H9 (cell line): ENCODE measurements around the gene CDK12. TPM values are rescaled to one million over a fixed set of nuclear protein-coding genes. Genes with fewer than 3 reads are reported as not detected.

Experiments
- DNase-seq: peaks from one replicate; pipeline ENCODE4 v3.0.0-alpha.2; 2017
- H2AFZ ChIP-seq: one replicate; pipeline ENCODE4 v1.6.1; 2013; ENCODE audit warnings: mild to moderate bottlenecking, low read length, control low read depth, moderate library complexity
- H2AK5ac ChIP-seq: 2 replicates; pipeline ENCODE4 v1.6.1; 2013; ENCODE audit warnings: low read length, control low read depth, mixed read lengths; ENCODE audit not compliant: insufficient read length
- H2BK120ac ChIP-seq: one replicate; pipeline ENCODE4 v1.6.1; 2013; ENCODE audit warnings: low read depth, mild to moderate bottlenecking, low read length, control low read depth, inconsistent platforms; ENCODE audit not compliant: poor library complexity, severe bottlenecking
- H2BK12ac ChIP-seq: 2 replicates; pipeline ENCODE4 v1.6.1; 2013; ENCODE audit warnings: low read length, control low read depth, mixed read lengths, low read depth; ENCODE audit not compliant: insufficient read length
- H2BK15ac ChIP-seq: 2 replicates; pipeline ENCODE4 v1.6.1; 2013; ENCODE audit warnings: low read depth, low read length, control low read depth
- H2BK20ac ChIP-seq: one replicate; pipeline ENCODE4 v1.6.1; 2013; ENCODE audit warnings: low read depth, mild to moderate bottlenecking, low read length, control low read depth, inconsistent platforms; ENCODE audit not compliant: poor library complexity, severe bottlenecking
- H2BK5ac ChIP-seq: 2 replicates; pipeline ENCODE4 v1.6.1; 2013; ENCODE audit warnings: low read length, control low read depth, mixed read lengths; ENCODE audit not compliant: insufficient read length
- H3K14ac ChIP-seq: 2 replicates; pipeline ENCODE4 v1.6.1; 2013; ENCODE audit warnings: low read length, control low read depth; ENCODE audit not compliant: insufficient read depth
- H3K18ac ChIP-seq: 2 replicates; pipeline ENCODE4 v1.6.1; 2013; ENCODE audit warnings: low read depth, mild to moderate bottlenecking, mixed read lengths, low read length, control low read depth; ENCODE audit not compliant: insufficient read length
- H3K23ac ChIP-seq: 2 replicates; pipeline ENCODE4 v1.6.1; 2013; ENCODE audit warnings: low read length, control low read depth, mixed read lengths, low read depth; ENCODE audit not compliant: insufficient read length
- H3K23me2 ChIP-seq: 2 replicates; pipeline ENCODE4 v1.6.1; 2013; ENCODE audit warnings: low read depth, mild to moderate bottlenecking, mixed read lengths, low read length, control low read depth; ENCODE audit not compliant: insufficient read length, poor library complexity, severe bottlenecking
- H3K27ac ChIP-seq: 2 replicates; pipeline ENCODE4 v1.5.1; 2013; ENCODE audit warnings: low read length, control low read depth, mixed read lengths, low read depth; ENCODE audit not compliant: insufficient read length
- H3K27me3 ChIP-seq: 2 replicates; pipeline ENCODE4 v1.6.1; 2013; ENCODE audit warnings: low read length, control low read depth, inconsistent platforms; ENCODE audit not compliant: insufficient read depth
- H3K4ac ChIP-seq: 2 replicates; pipeline ENCODE4 v1.6.1; 2013; ENCODE audit warnings: low read depth, mild to moderate bottlenecking, control low read depth, inconsistent platforms, low read length, moderate library complexity
- H3K4me1 ChIP-seq: 2 replicates; pipeline ENCODE4 v1.6.1; 2013; ENCODE audit warnings: low read length, control low read depth, inconsistent platforms; ENCODE audit not compliant: insufficient read depth
- H3K4me2 ChIP-seq: 2 replicates; pipeline ENCODE4 v1.6.1; 2013; ENCODE audit warnings: low read length, control low read depth, mixed read lengths; ENCODE audit not compliant: insufficient read length, insufficient read depth
- H3K56ac ChIP-seq: 2 replicates; pipeline ENCODE4 v1.6.1; 2013; ENCODE audit warnings: low read depth, mild to moderate bottlenecking, mixed read lengths, low read length, control low read depth; ENCODE audit not compliant: insufficient read length
- H3K79me1 ChIP-seq: 2 replicates; pipeline ENCODE4 v1.6.1; 2013; ENCODE audit warnings: low read depth, mild to moderate bottlenecking, moderate library complexity, low read length, control low read depth, inconsistent platforms; ENCODE audit not compliant: insufficient read depth, poor library complexity, severe bottlenecking
- H3K79me2 ChIP-seq: 2 replicates; pipeline ENCODE4 v1.6.1; 2013; ENCODE audit warnings: low read length, control low read depth, inconsistent platforms; ENCODE audit not compliant: insufficient read depth
- H3K9ac ChIP-seq: 2 replicates; pipeline ENCODE4 v1.6.1; 2013; ENCODE audit warnings: low read length, control low read depth, mixed read lengths; ENCODE audit not compliant: insufficient read length; ENCODE audit errors: extremely low read depth
- H3K9me3 ChIP-seq: one replicate; pipeline ENCODE4 v1.6.1; 2013; ENCODE audit warnings: low read depth, low read length, inconsistent platforms; ENCODE audit not compliant: control insufficient read depth
- H3T11ph ChIP-seq: one replicate; pipeline ENCODE4 v1.6.1; 2013; ENCODE audit warnings: mild to moderate bottlenecking, low read length, control low read depth, inconsistent platforms
- H4K20me1 ChIP-seq: one replicate; pipeline ENCODE4 v1.6.1; 2013; ENCODE audit not compliant: control insufficient read depth, insufficient read length, insufficient read depth
- H4K5ac ChIP-seq: 2 replicates; pipeline ENCODE4 v1.6.1; 2013; ENCODE audit warnings: low read depth, mild to moderate bottlenecking, mixed read lengths, low read length, control low read depth; ENCODE audit not compliant: insufficient read length
- H4K8ac ChIP-seq: replicated peaks from 2 replicates; pipeline ENCODE4 v1.6.1; 2013; ENCODE audit warnings: low read length, control low read depth, mixed read lengths, low read depth; ENCODE audit not compliant: insufficient read length
- H4K91ac ChIP-seq: 2 replicates; pipeline ENCODE4 v1.6.1; 2013; ENCODE audit warnings: low read depth, mild to moderate bottlenecking, moderate library complexity, mixed read lengths, low read length, control low read depth; ENCODE audit not compliant: insufficient read length
- H3K27ac Mint-ChIP-seq, 3 experiments: 2 replicates in 2 of 3; 3 replicates in 1 of 3; pipeline ENCODE4 v1.8.0; 2020 to 2021; ENCODE audit warnings: mixed read lengths in 3 of 3, mild to moderate bottlenecking in 1 of 3, moderate library complexity in 1 of 3
- H3K27me3 Mint-ChIP-seq: 2 replicates; pipeline ENCODE4 v1.8.0; 2021; ENCODE audit warnings: low read depth, mild to moderate bottlenecking, moderate library complexity, mixed read lengths
- H3K36me3 Mint-ChIP-seq, 3 experiments: 2 replicates in 2 of 3; 3 replicates in 1 of 3; pipeline ENCODE4 v1.8.0; 2020 to 2021; ENCODE audit warnings: low read depth in 3 of 3, mixed read lengths in 3 of 3; ENCODE audit not compliant: insufficient read depth in 1 of 3
- H3K4me1 Mint-ChIP-seq, 2 experiments: 2 replicates each; pipeline ENCODE4 v1.8.0; 2020; ENCODE audit warnings: mixed read lengths in 2 of 2
- H3K4me3 Mint-ChIP-seq, 2 experiments: 2 replicates in 1 of 2; 3 replicates in 1 of 2; pipeline ENCODE4 v1.8.0; 2020 to 2021; ENCODE audit warnings: mild to moderate bottlenecking in 2 of 2, mixed read lengths in 2 of 2, moderate library complexity in 1 of 2
- H3K9me3 Mint-ChIP-seq, 2 experiments: 2 replicates in 1 of 2; 3 replicates in 1 of 2; pipeline ENCODE4 v1.8.0; 2020; ENCODE audit warnings: mild to moderate bottlenecking in 2 of 2, mixed read lengths in 2 of 2, moderate library complexity in 1 of 2
- WGBS: extraction: QIAGEN DNeasy Blood & Tissue Kit; methylation state at CpG from one replicate; pipeline ENCODE4 v1.1.7; 2013; ENCODE audit warnings: missing lambda C conversion rate, low lambda C conversion rate, mixed read lengths; ENCODE audit not compliant: insufficient read length; ENCODE audit errors: extremely low coverage; 5-methylcytosine and 5-hydroxymethylcytosine counted together
- total RNA-seq: library from RNA; stranded (reverse); gene quantifications from 2 replicates; pipeline ENCODE4 v1.2.1, GENCODE V29; 2021
- TF ChIP-seq, protein P1 (sequence below): fragments of 200-600 bp; sonication (generic); conservative IDR thresholded peaks from 3 replicates; pipeline ENCODE4 v1.8.0; 2021; ENCODE audit warnings: antibody characterized with exemption, mild to moderate bottlenecking

CDK12 gene
- total RNA-seq, 1 experiment from 2014 or later, result 87.6 TPM

GRCh38 chr17:39533891-39534290 is 72.6 kb downstream of the CDK12 start:
- Histone ChIP-seq H3K18ac (no peak overlapping the region), H3K9ac (no peak overlapping the region), H4K91ac (no peak overlapping the region), H2BK12ac (no peak overlapping the region), H3K23me2 (no peaks in the 10 kb centered on the region), H2BK15ac (no peak overlapping the region), H3K14ac (no peak overlapping the region), H3K9me3 (no peaks in the 10 kb centered on the region), H3K56ac (no peak overlapping the region), H2AK5ac (no peak overlapping the region), H2AFZ (no peak overlapping the region), H3K23ac (no peak overlapping the region), H2BK5ac (no peak overlapping the region), H2BK20ac (no peak overlapping the region), H3T11ph (no peak overlapping the region), H3K27me3 (no peaks in the 10 kb centered on the region), H3K4me2 (no peak overlapping the region), H3K4ac (no peak overlapping the region), H4K8ac (no peak overlapping the region), H4K5ac (no peak overlapping the region), H3K4me1 (no peaks in the 10 kb centered on the region), H3K27ac (no peak overlapping the region), H3K79me2 (no peaks in the 10 kb centered on the region; the same call in 1 of the 2 replicates), H3K79me1 (no peaks in the 10 kb centered on the region), H2BK120ac (no peak overlapping the region), H4K20me1 (no peaks in the 10 kb centered on the region)
- no CpG with 5 or more reads among the region's 4 CpGs for WGBS
- TF ChIP-seq, protein P1, sequence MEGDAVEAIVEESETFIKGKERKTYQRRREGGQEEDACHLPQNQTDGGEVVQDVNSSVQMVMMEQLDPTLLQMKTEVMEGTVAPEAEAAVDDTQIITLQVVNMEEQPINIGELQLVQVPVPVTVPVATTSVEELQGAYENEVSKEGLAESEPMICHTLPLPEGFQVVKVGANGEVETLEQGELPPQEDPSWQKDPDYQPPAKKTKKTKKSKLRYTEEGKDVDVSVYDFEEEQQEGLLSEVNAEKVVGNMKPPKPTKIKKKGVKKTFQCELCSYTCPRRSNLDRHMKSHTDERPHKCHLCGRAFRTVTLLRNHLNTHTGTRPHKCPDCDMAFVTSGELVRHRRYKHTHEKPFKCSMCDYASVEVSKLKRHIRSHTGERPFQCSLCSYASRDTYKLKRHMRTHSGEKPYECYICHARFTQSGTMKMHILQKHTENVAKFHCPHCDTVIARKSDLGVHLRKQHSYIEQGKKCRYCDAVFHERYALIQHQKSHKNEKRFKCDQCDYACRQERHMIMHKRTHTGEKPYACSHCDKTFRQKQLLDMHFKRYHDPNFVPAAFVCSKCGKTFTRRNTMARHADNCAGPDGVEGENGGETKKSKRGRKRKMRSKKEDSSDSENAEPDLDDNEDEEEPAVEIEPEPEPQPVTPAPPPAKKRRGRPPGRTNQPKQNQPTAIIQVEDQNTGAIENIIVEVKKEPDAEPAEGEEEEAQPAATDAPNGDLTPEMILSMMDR, result no peak
- no peak for DNase-seq
- H3K4me1 Mint-ChIP-seq, result no peaks in the 10 kb centered on the region
- H3K4me3 Mint-ChIP-seq, result no peak overlapping the region
- no peak overlapping the region for H3K27ac Mint-ChIP-seq
- H3K9me3 Mint-ChIP-seq, result no peaks in the 10 kb centered on the region
- peaks cover 4 to 31% (median 24%) of the 10 kb centered on the region in 3 experiments; a peak in 5 of 7 replicates for H3K36me3 Mint-ChIP-seq
- no peaks in the 10 kb centered on the region for H3K27me3 Mint-ChIP-seq
